Omental fat pad (tissue), 4 donors: ENCODE data around the gene ALDH1A1. TPM values are rescaled to one million over a fixed set of nuclear protein-coding genes. Genes with fewer than 3 reads are reported as not detected.

Experiments used
- ATAC-seq: fragments of 150-250 bp; one replicate; pipeline ENCODE4 v1.9.1; 2016; ENCODE audit warnings: mild to moderate bottlenecking, moderate library complexity; ENCODE audit not compliant: low FRiP score
- DNase-seq: peaks from one replicate; pipeline ENCODE4 v3.0.0-alpha.2; 2019; ENCODE audit warnings: low spot score
- total RNA-seq, 4 donors: library from RNA; depleted of rRNA; stranded (reverse); fragments of >200 nt; gene quantifications; one replicate each; pipeline ENCODE4 v1.1.0, GENCODE V29; 2016
- TF ChIP-seq, protein P1 (sequence below), 3 donors: fragments of 450-650 bp; IDR thresholded peaks; one replicate each; pipeline ENCODE4 v1.5.1; 2016 to 2017; ENCODE audit warnings: antibody characterized with exemption in 3 of 3, mild to moderate bottlenecking in 3 of 3, moderate library complexity in 2 of 3

Gene ALDH1A1
- total RNA-seq, 4 donors from 2014 or later, result 119 to 151 (median 138) TPM

DNA sequence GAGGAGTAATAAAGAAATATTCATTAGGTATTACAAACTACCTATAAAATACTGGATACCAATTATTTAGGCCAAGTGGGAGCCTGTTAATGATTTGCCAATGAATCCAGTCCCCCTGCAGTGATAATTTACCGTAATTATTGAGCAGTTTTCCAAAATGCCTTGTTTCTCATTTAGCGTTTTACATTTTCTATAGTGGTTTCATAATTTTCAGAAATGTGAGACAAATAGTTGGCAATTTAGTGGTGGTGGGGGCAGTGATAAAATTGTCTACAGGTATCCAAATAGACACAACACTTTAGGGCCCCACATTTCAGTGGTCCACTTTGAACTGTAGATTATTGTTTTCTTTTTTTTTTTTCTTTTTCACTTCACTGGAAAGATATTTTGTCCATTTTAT lies 27.3 kb upstream of the ALDH1A1 start:
- TF ChIP-seq, protein P1, sequence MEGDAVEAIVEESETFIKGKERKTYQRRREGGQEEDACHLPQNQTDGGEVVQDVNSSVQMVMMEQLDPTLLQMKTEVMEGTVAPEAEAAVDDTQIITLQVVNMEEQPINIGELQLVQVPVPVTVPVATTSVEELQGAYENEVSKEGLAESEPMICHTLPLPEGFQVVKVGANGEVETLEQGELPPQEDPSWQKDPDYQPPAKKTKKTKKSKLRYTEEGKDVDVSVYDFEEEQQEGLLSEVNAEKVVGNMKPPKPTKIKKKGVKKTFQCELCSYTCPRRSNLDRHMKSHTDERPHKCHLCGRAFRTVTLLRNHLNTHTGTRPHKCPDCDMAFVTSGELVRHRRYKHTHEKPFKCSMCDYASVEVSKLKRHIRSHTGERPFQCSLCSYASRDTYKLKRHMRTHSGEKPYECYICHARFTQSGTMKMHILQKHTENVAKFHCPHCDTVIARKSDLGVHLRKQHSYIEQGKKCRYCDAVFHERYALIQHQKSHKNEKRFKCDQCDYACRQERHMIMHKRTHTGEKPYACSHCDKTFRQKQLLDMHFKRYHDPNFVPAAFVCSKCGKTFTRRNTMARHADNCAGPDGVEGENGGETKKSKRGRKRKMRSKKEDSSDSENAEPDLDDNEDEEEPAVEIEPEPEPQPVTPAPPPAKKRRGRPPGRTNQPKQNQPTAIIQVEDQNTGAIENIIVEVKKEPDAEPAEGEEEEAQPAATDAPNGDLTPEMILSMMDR (IDR thresholded peaks at IDR 0.05), result no peak
- ATAC-seq (no peak), DNase-seq (no peak)

DNA sequence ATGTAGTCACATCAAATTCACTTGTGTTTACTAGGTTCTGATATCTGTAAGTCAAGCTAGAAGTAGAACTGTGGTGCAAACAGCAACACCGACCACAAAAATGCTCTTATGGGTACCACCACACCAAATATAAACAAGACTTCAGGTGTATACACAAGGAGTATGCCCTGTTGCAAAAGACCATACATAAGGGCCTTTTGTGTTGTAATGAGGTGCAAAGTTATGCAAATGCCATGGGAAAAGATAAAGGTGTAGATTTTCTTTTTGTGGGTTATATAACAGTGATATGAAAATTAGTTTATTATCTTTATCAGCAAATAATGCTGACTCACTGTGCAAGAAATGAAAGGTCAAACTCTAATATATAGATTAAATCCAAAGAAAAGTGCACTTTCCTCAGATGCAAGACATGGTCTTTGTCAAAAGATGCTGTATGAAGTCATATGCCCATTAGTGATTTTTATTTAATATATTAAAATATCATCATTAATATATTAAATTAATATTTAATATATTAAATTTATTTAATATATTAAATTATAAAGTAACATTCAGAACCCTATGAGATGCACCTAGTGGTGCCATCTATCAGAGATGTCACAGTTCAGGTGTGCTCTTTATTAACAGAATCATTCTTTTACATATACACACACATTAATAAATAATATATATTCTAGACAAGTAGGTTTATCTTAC lies 26.7 kb upstream of the ALDH1A1 start:
- DNase-seq (no peak), ATAC-seq (no peak)
- TF ChIP-seq, protein P1 (IDR thresholded peaks at IDR 0.05), result no peak

DNA sequence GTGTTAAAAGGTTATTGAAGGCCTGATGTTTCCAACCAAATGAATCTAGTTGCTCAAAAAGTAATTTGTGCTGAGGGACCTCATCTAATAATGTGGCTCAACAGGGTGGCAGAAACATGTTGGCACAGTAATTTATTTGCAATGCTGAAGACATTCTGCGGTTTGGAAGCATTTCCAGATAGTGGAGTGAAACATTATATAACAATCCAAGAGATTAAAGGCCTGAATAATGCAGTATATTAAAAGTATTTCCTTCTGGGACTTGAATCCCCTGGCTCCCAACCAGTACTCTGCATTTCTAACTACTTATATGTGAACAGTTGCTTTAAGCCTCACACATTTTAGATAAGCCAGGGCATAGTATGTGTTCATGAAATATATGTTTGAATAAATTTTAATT lies 25.9 kb upstream of the ALDH1A1 start:
- ATAC-seq (no peak), DNase-seq (no peak)
- TF ChIP-seq, protein P1 (IDR thresholded peaks at IDR 0.05), result no peak

DNA sequence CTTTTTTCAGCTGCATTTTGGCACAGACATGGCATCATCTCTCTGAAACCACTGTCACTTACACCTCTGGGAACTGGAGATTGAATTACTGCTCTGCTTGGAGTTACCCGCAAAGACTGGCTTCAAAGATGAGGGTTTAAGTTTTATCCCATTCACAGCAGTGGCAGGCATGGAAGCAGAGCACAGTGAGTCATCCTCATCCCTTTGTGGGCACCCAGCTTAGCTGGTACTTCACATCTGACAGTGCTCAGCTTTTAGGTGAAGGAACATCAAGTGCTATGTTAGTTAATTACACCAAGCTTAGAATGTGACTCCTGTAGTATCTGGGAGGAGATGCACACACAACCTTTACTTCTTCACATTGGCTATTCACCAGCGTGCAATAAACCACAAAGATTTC lies 24.8 kb upstream of the ALDH1A1 start:
- ATAC-seq, result no peak
- DNase-seq, result no peak

DNA sequence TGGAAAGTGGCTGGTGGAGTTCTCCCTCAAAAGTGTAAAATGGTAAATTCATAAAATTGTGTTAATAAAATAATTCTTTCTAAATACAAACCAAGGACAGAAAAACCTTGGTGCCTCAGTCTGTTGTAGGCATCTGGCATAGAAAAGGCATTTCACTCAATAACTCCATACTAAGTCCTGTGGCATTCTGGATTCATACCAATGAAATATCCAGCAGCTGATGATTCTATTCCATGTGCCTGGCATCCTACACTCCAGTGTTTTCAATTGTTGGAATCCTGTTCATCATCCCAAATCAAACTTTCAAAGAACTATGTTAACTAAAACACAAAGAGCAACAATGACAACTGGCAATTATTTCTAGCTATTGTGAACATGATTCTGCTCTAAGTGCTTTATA lies 21.6 kb upstream of the ALDH1A1 start:
- TF ChIP-seq, protein P1 (IDR thresholded peaks at IDR 0.05), result no peak
- DNase-seq (no peak), ATAC-seq (no peak)

More for the DNA sequence above, 24.8 kb upstream of the ALDH1A1 start:
- TF ChIP-seq, protein P1 (IDR thresholded peaks at IDR 0.05), result no peak

DNA sequence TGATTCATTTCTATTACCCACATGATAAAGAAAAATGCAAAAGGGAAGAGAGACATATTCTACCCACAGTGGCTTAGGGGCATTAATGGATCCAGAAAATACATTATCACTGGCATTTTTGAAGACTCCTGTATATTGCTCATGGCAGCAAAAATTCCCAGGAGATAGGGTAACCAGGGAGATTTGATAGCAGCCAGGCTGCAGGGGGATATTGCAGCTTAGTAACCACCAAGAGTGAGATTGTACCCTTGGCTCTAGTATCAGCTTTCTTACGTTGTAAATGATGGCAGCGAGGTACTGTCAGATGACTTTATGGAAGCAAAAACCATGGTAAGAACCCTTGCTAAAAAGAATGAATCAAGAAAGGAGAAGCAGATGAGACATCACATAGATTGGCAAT lies 19.8 kb upstream of the ALDH1A1 start:
- TF ChIP-seq, protein P1 (IDR thresholded peaks at IDR 0.05), result no peak

DNA sequence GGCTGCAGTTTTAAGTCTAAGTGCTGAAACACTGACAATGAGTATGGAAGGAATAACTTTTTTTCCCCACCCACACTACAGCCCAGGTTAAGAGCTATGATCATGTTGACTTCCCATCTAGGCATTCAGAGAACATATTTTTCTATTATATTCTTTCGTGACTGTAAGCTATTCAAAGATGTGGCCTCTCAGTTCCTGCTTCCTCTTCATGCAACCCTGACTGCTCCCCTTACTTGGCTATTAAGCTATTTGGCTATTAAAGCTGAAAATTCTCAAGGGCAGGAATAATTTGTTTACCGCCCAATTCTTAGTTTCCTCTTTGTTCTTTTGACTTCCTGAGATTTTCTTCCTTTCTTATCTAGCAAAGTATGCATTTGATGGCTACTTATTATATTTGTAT lies 18.6 kb upstream of the ALDH1A1 start:
- ATAC-seq (no peak), DNase-seq (no peak)
- TF ChIP-seq, protein P1 (IDR thresholded peaks at IDR 0.05), result no peak

More for the DNA sequence above, 19.8 kb upstream of the ALDH1A1 start:
- DNase-seq (no peak), ATAC-seq (no peak)
